Endothelial cell of umbilical vein (primary cell): ENCODE results near the gene PIGX. TPM values are rescaled to one million over a fixed set of nuclear protein-coding genes. Genes with fewer than 3 reads are reported as not detected.

Source experiments
- BruUV-seq: library from RNA; stranded (reverse); fragments of 400-500 nt; replicated peaks from 2 replicates; lab custom pipeline; 2021; lab: Mats Ljungman, UMichigan
- CTCF ChIA-PET: fragments of 300-600, 350-600 bp; sonication (Branson Sonifier 250); formaldehyde crosslinking; loops from one replicate; lab custom pipeline; 2021; ENCODE audit warnings: antibody characterized with exemption, inconsistent platforms; lab: Charles Lee
- POLR2A ChIA-PET: fragments of 300-600, 350-600 bp; sonication (Branson Sonifier 250); formaldehyde crosslinking; loops from one replicate; lab custom pipeline; 2021; ENCODE audit warnings: antibody characterized with exemption, inconsistent platforms; lab: Charles Lee
- DNase-seq: peaks from one replicate; pipeline ENCODE4 v3.0.0-alpha.2; 2011; ENCODE audit warnings: low read depth, low spot score
- FAIRE-seq: peaks from 2 replicates; lab custom pipeline; 2011; peaks lifted over from hg19 to GRCh38; lab: Jason Lieb, UNC
- H2AFZ ChIP-seq: 2 replicates; pipeline ENCODE4 v1.6.0; 2012; ENCODE audit warnings: low read depth, low read length, control low read depth, inconsistent platforms
- H3K27ac ChIP-seq: 2 replicates; pipeline ENCODE4 v1.5.1; 2011; ENCODE audit warnings: low read depth, mild to moderate bottlenecking, control low read depth, low read length, moderate library complexity; ENCODE audit not compliant: insufficient read depth
- H3K27me3 ChIP-seq, 2 experiments: 2 replicates each; pipeline versions ENCODE4 v1.6.0 to v1.6.1; 2011; ENCODE audit warnings: low read length in 2 of 2, mixed read lengths in 1 of 2; ENCODE audit not compliant: control insufficient read depth in 2 of 2, insufficient read depth in 2 of 2
- H3K36me3 ChIP-seq, 2 experiments: 2 replicates in 1 of 2; 3 replicates in 1 of 2; pipeline ENCODE4 v1.5.1; 2011; ENCODE audit warnings: low read length in 2 of 2, mild to moderate bottlenecking in 1 of 2, moderate library complexity in 1 of 2; ENCODE audit not compliant: control insufficient read depth in 2 of 2, insufficient read depth in 2 of 2; ENCODE audit errors: extremely low read depth in 1 of 2
- H3K4me1 ChIP-seq: 3 replicates; pipeline ENCODE4 v1.5.1; 2011; ENCODE audit warnings: mild to moderate bottlenecking, low read length; ENCODE audit not compliant: control insufficient read depth, insufficient read depth; ENCODE audit errors: extremely low read depth
- H3K4me2 ChIP-seq: 2 replicates; pipeline ENCODE4 v1.6.1; 2011; ENCODE audit warnings: low read length, control low read depth, mixed read lengths; ENCODE audit not compliant: insufficient read depth
- H3K4me3 ChIP-seq, 3 experiments: fragments of 200-600 bp in 1 of 3; sonication (generic), shearing (Covaris generic) in 1 of 3; replicated peaks in 1 of 3; 2 replicates each; pipeline ENCODE4 v1.5.1; 2011 to 2016; ENCODE audit warnings: control low read depth in 3 of 3, low read length in 3 of 3, mild to moderate bottlenecking in 2 of 3, inconsistent platforms in 1 of 3, low read depth in 1 of 3, moderate library complexity in 1 of 3; ENCODE audit not compliant: insufficient read depth in 1 of 3
- H3K79me2 ChIP-seq: 2 replicates; pipeline ENCODE4 v1.6.0; 2012; ENCODE audit warnings: low read length, inconsistent platforms; ENCODE audit not compliant: control insufficient read depth, insufficient read depth
- H3K9ac ChIP-seq: replicated peaks from 2 replicates; pipeline ENCODE3; 2011; ENCODE audit warnings: low read length, control low read depth; ENCODE audit not compliant: insufficient read depth; ENCODE audit errors: extremely low read depth
- H3K9me1 ChIP-seq: replicated peaks from 3 replicates; pipeline ENCODE4 v1.6.0; 2011; ENCODE audit warnings: mild to moderate bottlenecking, low read length; ENCODE audit not compliant: control insufficient read depth, insufficient read depth; ENCODE audit errors: extremely low read depth
- H3K9me3 ChIP-seq: replicated peaks from 2 replicates; pipeline ENCODE4 v1.5.1; 2012; ENCODE audit warnings: low read length, inconsistent platforms; ENCODE audit not compliant: control insufficient read depth, insufficient read depth
- H4K20me1 ChIP-seq: replicated peaks from 2 replicates; pipeline ENCODE3; 2011; ENCODE audit warnings: mild to moderate bottlenecking, low read length; ENCODE audit not compliant: control insufficient read depth, insufficient read depth; ENCODE audit errors: extremely low read depth
- CTCF ChIP-seq, 2 donors: IDR thresholded peaks; 1 replicate in 1 of 2; 2 replicates in 1 of 2; pipeline ENCODE4 v1.5.1; 2011; ENCODE audit warnings: low read length in 2 of 2, mild to moderate bottlenecking in 2 of 2, moderate library complexity in 2 of 2, control low read depth in 1 of 2, inconsistent platforms in 1 of 2, low read depth in 1 of 2; ENCODE audit not compliant: insufficient read depth in 1 of 2; ENCODE audit errors: extremely low read depth in 1 of 2
- EZH2 ChIP-seq: IDR thresholded peaks from 2 replicates; pipeline ENCODE4 v1.6.1; 2012; ENCODE audit warnings: borderline replicate concordance, low read depth, mild to moderate bottlenecking, moderate library complexity, low read length, inconsistent platforms; ENCODE audit not compliant: severe bottlenecking
- FOS ChIP-seq: IDR thresholded peaks from 2 replicates; pipeline ENCODE4 v1.6.1; 2011; ENCODE audit warnings: mild to moderate bottlenecking, low read length, moderate library complexity, borderline replicate concordance; ENCODE audit not compliant: insufficient read depth
- GATA2 ChIP-seq: IDR thresholded peaks from 2 replicates; pipeline ENCODE4 v1.7.0; 2011; ENCODE audit warnings: low read depth, mild to moderate bottlenecking, moderate library complexity, mixed read lengths, low read length; ENCODE audit not compliant: insufficient read length, insufficient read depth
- JUN ChIP-seq: IDR thresholded peaks from 2 replicates; pipeline ENCODE4 v1.6.1; 2011; ENCODE audit warnings: borderline replicate concordance, low read depth; ENCODE audit not compliant: insufficient read length, insufficient read depth
- MAX ChIP-seq: IDR thresholded peaks from 2 replicates; pipeline ENCODE4 v1.6.1; 2011; ENCODE audit not compliant: insufficient read depth, insufficient read length
- MYC ChIP-seq: IDR thresholded peaks from one replicate; pipeline ENCODE4 v1.6.1; 2011; ENCODE audit warnings: mild to moderate bottlenecking, low read depth, low read length
- POLR2A ChIP-seq: IDR thresholded peaks from 2 replicates; pipeline ENCODE4 v1.6.1; 2012; ENCODE audit warnings: low read depth, mild to moderate bottlenecking, control low read depth, low read length
- POLR2AphosphoS5 ChIP-seq: IDR thresholded peaks from 2 replicates; pipeline ENCODE4 v1.6.1; 2012; ENCODE audit warnings: low read depth, mild to moderate bottlenecking, control low read depth, low read length, moderate library complexity; ENCODE audit not compliant: insufficient read depth
- dilution Hi-C: fragments of 300-500 bp; cut with MboI; formaldehyde crosslinking; loops from one replicate; pipeline ENCODE4 v1.15.0; 2019; ENCODE audit warnings: low sequenced_read_pairs; ENCODE audit not compliant: extremely low pct_ligation_motif_present
- intact Hi-C: fragments of 100-400 bp; cut with micrococcal nuclease; formaldehyde crosslinking; loops from one replicate; pipeline ENCODE4 v1.10.0; 2022
- polyA plus RNA-seq, 4 experiments: library from polyadenylated mRNA; depleted of rRNA in 3 of 4; stranded (reverse) in 3 of 4; unstranded in 1 of 4; fragments of >200 nt; gene quantifications; 2 replicates each; pipeline versions ENCODE4 v1.2.1 to v1.2.3, GENCODE V29; 2011 to 2012; ENCODE audit warnings: missing spikeins in 1 of 4
- total RNA-seq: library from RNA; stranded (reverse); gene quantifications from 2 replicates; pipeline ENCODE4 v1.2.3, GENCODE V29; 2021

The PIGX gene
- total and polyA plus RNA-seq, 2 donors (not counting 3 experiments of a cell fraction or from before 2014, with no cell fraction given) = 9.2 to 14.0 TPM

- Histone ChIP-seq H3K27ac (no peak overlapping the region), H3K4me3 (no peak overlapping the region), H4K20me1 (no peaks in the 10 kb centered on the region), H3K79me2 (no peaks in the 10 kb centered on the region), H3K9me3 (no peaks in the 10 kb centered on the region), H2AFZ (no peak overlapping the region), H3K9ac (no peak overlapping the region), H3K4me2 (no peak overlapping the region), H3K4me1 (peaks cover 7% of the 10 kb centered on the region), H3K9me1 (no peaks in the 10 kb centered on the region), H3K27me3 (no peaks in the 10 kb centered on the region), H3K36me3 (no peaks in the 10 kb centered on the region)
- POLR2A ChIA-PET = interaction anchor here (1.0 kb wide), 1 partner anchor 31 kb away, joined by 5 read pairs; the partner anchor contains the start of gene PAK2
- TF ChIP-seq JUN = no peak
- TF ChIP-seq POLR2A = no peak
- no peak for TF ChIP-seq CTCF (IDR thresholded peaks at IDR 0.05; ENCODE audit: extremely low read depth in 1 of 2, insufficient read depth in 1 of 2, low read depth in 1 of 2, low read length in 2 of 2)
- TF ChIP-seq MYC = no peak
- TF ChIP-seq FOS = no peak
- no peak for TF ChIP-seq EZH2
- TF ChIP-seq GATA2 = no peak
- no peak for TF ChIP-seq POLR2AphosphoS5
- TF ChIP-seq MAX = no peak
- intact Hi-C loops (no loop called here), dilution Hi-C loops (no loop called here)
- peak; percentile 79 for FAIRE-seq
- DNase-seq = peak; percentile 44
- CTCF ChIA-PET = interaction anchor here (1.0 to 3.1 kb wide), 5 partner anchors 9 to 135 kb away, joined by 3 to 11 read pairs (median 4); no protein-coding TSS in a partner anchor
- no TSS peak for BruUV-seq
Measured at GRCh38 chr3:196708467-196708866, 3.7 kb upstream of the PIGX start.
